Measurements from ENCODE around the gene OTUD7B.

GRCh38 chr1:149917571-149918144 is 92.9 kb downstream of the OTUD7B start, which contains the start of gene SV2A:
- TF ChIP-seq EZH2 (IDR thresholded peaks at IDR 0.05; ENCODE audit: borderline replicate concordance, insufficient read depth, low read depth, low read length, poor library complexity, severe bottlenecking) (peak; percentile 48), CTCF (IDR thresholded peaks at IDR 0.05) (no peak)

Data from B cell (primary cell).